ENCODE measurements around the gene TAL1.

- TF ChIP-seq, protein P1, sequence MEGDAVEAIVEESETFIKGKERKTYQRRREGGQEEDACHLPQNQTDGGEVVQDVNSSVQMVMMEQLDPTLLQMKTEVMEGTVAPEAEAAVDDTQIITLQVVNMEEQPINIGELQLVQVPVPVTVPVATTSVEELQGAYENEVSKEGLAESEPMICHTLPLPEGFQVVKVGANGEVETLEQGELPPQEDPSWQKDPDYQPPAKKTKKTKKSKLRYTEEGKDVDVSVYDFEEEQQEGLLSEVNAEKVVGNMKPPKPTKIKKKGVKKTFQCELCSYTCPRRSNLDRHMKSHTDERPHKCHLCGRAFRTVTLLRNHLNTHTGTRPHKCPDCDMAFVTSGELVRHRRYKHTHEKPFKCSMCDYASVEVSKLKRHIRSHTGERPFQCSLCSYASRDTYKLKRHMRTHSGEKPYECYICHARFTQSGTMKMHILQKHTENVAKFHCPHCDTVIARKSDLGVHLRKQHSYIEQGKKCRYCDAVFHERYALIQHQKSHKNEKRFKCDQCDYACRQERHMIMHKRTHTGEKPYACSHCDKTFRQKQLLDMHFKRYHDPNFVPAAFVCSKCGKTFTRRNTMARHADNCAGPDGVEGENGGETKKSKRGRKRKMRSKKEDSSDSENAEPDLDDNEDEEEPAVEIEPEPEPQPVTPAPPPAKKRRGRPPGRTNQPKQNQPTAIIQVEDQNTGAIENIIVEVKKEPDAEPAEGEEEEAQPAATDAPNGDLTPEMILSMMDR (IDR thresholded peaks at IDR 0.05): no peak
- TF ChIP-seq POLR2A (IDR thresholded peaks at IDR 0.05): no peak
- TF ChIP-seq EP300 (IDR thresholded peaks at IDR 0.05): peak in 1 of 2 donors; percentile 47
Measured at GRCh38 chr1:47211796-47212269, 20.2 kb downstream of the TAL1 start.

Measured in tibial nerve (tissue), 4 donors.